Stromal cell of bone marrow (primary cell): ENCODE data around the gene ADGRF3.
"Not testable (repeated sequence)": the region's sequence is repeated elsewhere in the genome, so short reads cannot be mapped to it uniquely, and the experiment has no call there.

ENCODE experiments used
- DNase-seq: peaks from one replicate; pipeline ENCODE4 v3.0.0-alpha.2; 2012; ENCODE audit warnings: low read depth

The ADGRF3 gene, protein sequence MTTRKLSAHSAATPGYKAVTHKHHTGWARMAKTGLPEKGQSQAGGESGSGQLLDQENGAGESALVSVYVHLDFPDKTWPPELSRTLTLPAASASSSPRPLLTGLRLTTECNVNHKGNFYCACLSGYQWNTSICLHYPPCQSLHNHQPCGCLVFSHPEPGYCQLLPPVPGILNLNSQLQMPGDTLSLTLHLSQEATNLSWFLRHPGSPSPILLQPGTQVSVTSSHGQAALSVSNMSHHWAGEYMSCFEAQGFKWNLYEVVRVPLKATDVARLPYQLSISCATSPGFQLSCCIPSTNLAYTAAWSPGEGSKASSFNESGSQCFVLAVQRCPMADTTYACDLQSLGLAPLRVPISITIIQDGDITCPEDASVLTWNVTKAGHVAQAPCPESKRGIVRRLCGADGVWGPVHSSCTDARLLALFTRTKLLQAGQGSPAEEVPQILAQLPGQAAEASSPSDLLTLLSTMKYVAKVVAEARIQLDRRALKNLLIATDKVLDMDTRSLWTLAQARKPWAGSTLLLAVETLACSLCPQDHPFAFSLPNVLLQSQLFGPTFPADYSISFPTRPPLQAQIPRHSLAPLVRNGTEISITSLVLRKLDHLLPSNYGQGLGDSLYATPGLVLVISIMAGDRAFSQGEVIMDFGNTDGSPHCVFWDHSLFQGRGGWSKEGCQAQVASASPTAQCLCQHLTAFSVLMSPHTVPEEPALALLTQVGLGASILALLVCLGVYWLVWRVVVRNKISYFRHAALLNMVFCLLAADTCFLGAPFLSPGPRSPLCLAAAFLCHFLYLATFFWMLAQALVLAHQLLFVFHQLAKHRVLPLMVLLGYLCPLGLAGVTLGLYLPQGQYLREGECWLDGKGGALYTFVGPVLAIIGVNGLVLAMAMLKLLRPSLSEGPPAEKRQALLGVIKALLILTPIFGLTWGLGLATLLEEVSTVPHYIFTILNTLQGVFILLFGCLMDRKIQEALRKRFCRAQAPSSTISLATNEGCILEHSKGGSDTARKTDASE

DNA sequence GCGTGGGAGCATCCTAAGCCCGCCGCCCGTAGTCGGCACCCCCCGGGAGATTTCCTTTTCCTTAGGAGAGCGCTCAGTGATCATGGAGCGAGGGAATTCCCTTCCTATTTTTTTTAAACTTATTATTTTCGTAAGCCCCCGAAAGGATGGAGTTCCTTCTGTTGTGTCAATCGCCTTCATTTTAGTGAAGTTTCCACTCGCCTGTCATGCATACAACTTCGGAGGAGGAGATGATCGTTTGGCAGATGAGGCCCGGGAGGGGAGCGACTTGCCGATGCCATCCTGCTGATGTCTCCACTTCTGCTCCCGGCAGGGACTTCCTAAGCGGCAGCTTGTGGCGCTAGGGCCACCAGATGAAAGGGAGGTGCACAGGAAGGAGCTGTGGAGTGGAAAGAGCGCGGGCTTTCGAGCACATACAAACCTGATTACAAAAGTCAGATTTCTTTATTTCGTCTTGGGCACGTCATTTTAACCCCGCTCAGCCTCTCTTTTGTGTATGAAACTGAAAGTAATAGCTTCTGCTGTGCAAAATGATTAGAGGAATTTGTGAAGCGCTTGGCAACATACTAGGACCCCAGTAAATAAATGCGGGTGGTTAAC lies at the start of gene ADGRF3:
ADGRF3 (minus strand) TSS at position 336 of the 600 bp plus-strand sequence. CDS start 555 bp downstream, outside the sequence.
- DNase-seq, result no peak

GRCh38 chr2:26395394-26395793 lies 48.8 kb upstream of the ADGRF3 start:
- no peak for DNase-seq

DNA sequence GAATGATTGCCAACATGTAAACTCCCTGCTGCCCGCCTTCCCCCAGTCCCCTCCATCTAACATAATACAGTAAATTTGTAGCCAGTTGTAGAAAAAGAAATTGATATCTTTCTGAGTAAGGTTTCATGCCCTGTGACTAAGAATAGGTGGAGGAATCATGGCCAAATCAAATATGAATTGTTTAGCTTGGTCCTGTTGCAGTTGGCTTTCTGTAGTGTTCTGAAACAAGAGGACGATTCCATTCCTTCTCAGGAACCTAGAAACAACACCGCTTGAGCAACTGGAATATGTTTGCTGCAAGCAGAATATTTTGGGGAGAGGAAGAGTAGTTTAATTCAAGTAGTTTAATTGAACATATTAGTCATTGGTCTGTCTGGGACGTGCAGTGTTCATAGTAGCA lies 48.1 kb upstream of the ADGRF3 start:
- DNase-seq, result peak; percentile 50

DNA sequence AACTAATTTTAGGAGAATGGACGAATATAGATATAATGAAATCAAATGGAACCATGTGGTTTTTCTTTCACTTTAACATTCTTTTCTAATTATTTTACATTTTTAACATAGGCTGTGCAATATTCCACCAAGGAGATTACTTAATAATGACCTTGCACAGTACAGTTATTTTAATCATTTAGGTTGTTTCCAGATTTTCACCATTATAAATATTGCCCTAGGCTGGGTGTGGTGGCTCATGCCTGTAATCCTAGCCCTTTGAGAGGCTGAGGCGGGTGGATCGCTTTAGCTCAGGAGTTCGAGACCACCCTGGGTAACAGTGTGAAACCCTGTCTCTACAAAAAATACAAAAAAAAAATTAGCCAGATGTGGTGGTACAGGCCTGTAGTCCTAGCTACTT lies 40.6 kb upstream of the ADGRF3 start:
- no peak for DNase-seq

DNA sequence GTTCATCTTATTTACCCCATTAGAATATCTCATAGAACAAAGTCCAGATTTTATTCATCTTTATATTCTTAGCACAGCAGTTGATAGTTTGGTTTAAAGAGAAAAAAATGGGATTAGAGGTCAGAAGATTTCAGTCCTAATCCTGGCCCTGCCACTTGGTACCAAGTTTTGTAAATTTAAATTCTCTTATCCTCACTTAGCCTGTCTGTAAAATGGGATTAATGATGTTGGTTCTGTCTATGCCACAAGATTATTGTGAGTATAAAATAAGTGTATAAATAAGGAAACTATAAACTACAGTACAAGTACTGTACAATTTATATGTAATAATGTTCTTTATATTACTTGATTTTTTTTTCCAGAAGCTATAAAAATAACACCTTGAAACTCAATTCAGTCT lies 38.0 kb upstream of the ADGRF3 start:
- DNase-seq, result no peak

DNA sequence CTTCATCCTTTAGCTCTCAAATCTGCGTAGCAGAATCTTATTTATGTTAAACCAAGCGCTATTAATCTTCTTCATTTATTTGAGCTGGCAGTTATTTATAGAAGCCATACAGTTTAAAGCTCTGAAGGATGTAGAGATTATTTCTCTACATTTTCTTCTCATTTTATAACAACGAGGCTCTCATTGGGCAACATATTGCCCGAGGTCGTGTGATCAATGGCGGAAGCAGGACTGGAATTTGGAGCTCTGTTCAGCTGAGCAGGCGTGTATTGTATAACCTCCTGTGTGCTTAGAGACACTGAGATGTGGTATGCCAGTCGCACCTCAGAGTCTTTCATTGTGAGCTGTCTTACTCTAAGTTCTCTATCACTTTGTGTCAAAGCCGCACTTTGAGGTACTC lies 37.6 kb upstream of the ADGRF3 start:
- no peak for DNase-seq

GRCh38 chr2:26382564-26382963 lies 36.0 kb upstream of the ADGRF3 start:
- no peak for DNase-seq

DNA sequence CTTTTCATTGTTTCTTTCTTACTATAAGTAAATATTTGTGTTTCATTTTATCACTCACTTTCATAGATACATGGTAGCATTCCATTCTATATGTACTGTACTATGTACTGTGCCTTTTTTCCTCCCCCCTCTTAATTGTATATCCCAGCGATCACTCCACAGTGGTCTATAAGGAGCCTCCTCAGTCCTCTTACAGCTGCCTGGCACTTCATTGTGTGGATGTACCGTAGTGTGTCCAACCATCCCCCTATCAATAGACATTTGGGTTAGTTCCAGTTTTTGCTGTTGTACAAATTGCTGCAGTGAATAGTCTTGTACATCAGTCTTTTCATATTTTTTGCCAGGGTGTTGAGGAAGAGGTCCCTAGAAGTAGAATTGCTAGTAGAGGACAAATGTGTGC lies 33.7 kb upstream of the ADGRF3 start:
- no peak for DNase-seq

DNA sequence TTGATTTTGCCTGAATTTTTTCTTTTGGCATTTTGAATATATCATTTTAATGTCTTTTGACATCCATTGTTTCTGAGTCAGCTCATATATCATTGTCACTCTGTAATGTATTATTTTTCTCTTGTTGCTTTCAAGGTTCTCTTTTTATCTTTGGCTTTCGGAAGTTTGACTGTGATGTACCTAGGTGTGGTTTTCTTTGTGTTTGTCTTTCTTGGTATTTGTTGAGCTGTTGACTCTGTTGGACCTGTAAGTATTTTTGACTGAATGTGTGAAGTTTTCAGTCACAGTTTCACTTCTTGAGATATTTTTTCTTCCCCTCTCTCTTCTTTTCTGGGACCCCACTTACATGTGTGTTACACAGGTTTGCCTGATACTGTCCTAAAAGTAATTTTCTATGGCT lies 30.2 kb upstream of the ADGRF3 start:
- no peak for DNase-seq

DNA sequence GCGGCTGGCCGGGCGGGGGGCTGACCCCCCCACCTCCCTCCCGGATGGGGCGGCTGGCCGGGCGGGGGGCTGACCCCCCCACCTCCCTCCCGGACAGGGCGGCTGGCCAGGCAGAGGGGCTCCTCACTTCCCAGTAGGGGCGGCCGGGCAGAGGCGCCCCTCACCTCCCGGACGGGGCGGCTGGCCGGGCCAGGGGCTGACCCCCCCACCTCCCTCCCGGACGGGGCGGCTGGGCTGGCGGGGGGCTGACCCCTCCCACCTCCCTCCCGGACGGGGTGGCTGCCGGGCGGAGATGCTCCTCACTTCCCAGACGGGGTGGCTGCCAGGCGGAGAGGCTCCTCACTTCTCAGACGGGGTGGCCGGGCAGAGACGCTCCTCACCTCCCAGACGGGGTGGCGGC lies 24.3 kb upstream of the ADGRF3 start:
- DNase-seq, result not testable (repeated sequence)

DNA sequence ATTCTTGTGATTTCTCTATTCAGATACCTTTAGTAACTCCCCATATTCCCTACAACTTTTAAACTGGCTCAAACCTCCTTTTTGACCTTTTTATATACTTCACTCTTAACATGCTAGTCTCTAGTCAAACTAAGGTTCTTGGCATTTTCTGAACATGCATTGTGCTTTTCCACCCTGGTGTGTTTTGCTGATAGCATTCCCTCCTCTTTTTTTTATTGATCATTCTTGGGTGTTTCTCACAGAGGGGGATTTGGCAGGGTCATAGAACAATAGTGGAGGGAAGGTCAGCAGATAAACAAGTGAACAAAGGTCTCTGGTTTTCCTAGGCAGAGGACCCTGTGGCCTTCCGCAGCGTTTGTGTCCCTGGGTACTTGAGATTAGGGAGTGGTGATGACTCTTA lies 23.1 kb upstream of the ADGRF3 start:
- DNase-seq, result not testable (repeated sequence)

DNA sequence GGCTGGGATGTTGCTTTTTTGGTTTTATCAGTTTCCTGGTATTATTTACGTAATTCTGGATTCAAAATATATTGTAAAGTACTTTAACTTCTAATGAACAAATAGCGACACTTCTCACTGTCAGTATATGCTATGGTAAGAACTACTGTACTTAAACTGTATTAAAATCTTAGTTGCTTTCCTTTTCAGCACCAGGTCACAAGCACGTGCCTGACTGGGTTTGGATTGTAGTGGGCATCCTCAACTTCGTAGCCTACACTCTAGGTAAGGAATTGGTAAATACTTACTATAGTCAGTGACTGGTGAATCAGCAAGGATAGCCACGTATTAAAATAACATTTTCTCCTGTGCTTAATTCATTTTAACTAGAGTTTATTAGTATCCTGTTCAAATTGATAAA lies 20.4 kb upstream of the ADGRF3 start:
- no peak for DNase-seq

DNA sequence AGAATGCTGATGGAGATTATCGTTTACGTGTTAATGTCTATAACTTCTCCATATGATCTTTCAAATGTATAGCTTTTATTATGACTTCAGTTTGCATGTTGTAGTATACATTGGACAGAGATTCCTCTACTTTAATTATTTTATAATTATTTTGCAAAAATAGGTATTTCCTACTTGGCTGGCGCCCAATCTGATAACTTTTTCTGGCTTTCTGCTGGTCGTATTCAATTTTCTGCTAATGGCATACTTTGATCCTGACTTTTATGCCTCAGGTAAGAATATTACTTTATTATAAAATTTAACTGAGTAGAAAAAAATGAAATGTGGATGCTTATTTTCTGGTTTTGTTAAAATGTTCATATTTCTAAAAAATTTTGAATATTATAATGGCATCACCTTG lies 18.1 kb upstream of the ADGRF3 start:
- DNase-seq, result no peak

- no peak for DNase-seq
These were observed 17.4 kb upstream of the ADGRF3 start for GRCh38 chr2:26363958-26364357.

DNA sequence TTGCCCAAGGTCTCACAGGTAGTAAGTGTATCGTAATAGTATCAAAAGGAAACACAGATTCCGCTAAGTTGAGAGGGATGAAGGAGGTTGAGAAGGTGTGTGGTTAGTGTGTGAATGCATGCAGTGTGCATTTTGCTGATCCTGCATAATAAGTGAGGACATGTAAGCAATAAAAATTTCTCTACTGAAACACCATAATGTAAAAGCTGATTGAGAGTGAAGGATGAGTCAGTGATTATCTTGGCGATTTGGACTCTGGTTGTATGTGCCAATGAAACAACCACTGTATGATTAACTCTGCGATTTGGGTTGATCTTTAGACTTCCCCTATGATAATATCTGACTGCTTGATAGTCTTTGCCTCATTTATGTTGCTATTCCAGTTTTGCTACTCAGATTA lies 16.7 kb upstream of the ADGRF3 start:
- peak; percentile 61 for DNase-seq

- no peak for DNase-seq
These were observed 13.4 kb upstream of the ADGRF3 start for GRCh38 chr2:26359886-26360473.

GRCh38 chr2:26356771-26357170 lies 10.2 kb upstream of the ADGRF3 start:
- DNase-seq, result no peak

GRCh38 chr2:26356111-26356510 lies 9.5 kb upstream of the ADGRF3 start:
- DNase-seq, result no peak

- peak; percentile 87 for DNase-seq
These were observed 8.7 kb upstream of the ADGRF3 start for GRCh38 chr2:26355038-26355995.

DNA sequence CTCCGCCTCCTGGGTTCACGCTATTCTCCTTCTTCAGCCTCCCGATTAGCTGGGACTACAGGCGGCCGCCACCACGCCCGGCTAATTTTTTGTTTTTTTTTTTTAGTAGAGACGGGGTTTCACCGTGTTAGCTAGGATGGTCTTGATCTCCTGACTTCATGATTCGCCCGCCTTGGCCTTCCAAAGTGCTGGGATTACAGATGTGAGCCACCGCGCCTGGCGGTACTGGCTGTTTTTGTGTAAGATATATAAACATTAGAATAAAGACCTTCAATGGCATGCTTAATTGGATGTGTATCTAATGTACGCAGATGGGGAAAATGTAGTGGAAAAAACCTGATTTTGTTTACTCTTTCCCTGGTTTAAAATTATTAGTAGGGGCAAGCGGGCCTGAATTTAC lies 7.9 kb upstream of the ADGRF3 start:
- not testable (repeated sequence) for DNase-seq

DNA sequence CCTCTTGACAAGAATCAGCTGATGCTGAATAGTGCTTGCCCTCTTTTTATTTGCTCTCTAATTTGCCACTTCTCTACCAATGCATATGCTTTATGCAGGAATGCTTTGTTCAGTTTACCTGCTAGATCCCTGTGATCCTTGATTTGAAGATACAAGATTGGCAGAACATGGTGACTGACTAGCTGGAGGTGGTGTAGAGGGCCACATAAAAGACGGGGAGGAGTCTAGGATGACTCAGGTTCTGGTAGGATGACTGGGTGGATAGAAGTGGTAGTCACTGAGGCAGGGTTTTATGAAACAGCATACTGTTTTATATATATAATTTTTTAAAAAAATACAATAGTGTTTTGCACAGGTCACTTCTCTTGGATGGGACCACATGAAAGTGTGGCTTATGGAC lies 6.3 kb upstream of the ADGRF3 start:
- DNase-seq, result no peak
